Neuronal stem cell (in vitro differentiated cells): ENCODE data around the gene PUDP.

Source experiments
- DNase-seq: peaks from one replicate; pipeline ENCODE4 v3.0.0-alpha.2; 2013; ENCODE audit warnings: low spot score
- H2AFZ ChIP-seq: one replicate; pipeline ENCODE4 v1.6.1; 2013; ENCODE audit warnings: mild to moderate bottlenecking, low read length, inconsistent platforms
- H2AK5ac ChIP-seq: 2 replicates; pipeline ENCODE4 v1.6.1; 2013; ENCODE audit warnings: low read depth, mild to moderate bottlenecking, inconsistent platforms, low read length, moderate library complexity, mixed read lengths
- H2BK120ac ChIP-seq: 2 replicates; pipeline ENCODE4 v1.6.1; 2013; ENCODE audit warnings: low read depth, mild to moderate bottlenecking, inconsistent platforms, low read length, moderate library complexity, mixed read lengths
- H2BK12ac ChIP-seq: one replicate; pipeline ENCODE4 v1.6.1; 2013; ENCODE audit warnings: low read length, inconsistent platforms
- H2BK15ac ChIP-seq: 2 replicates; pipeline ENCODE4 v1.6.1; 2013; ENCODE audit warnings: mild to moderate bottlenecking, low read length, inconsistent platforms, mixed read lengths
- H2BK5ac ChIP-seq: one replicate; pipeline ENCODE4 v1.6.1; 2013; ENCODE audit warnings: inconsistent platforms, mild to moderate bottlenecking, low read length, moderate library complexity
- H3K14ac ChIP-seq: one replicate; pipeline ENCODE4 v1.6.1; 2013; ENCODE audit warnings: low read length, inconsistent platforms
- H3K18ac ChIP-seq: 2 replicates; pipeline ENCODE4 v1.6.1; 2013; ENCODE audit warnings: low read length, inconsistent platforms
- H3K23ac ChIP-seq: 2 replicates; pipeline ENCODE4 v1.6.1; 2013; ENCODE audit warnings: low read depth, mild to moderate bottlenecking, mixed read lengths, low read length, inconsistent platforms; ENCODE audit not compliant: poor library complexity
- H3K27ac ChIP-seq: replicated peaks from 3 replicates; pipeline ENCODE4 v1.5.1; 2013; ENCODE audit warnings: low read length, inconsistent platforms
- H3K27me3 ChIP-seq, 3 experiments: 2 replicates each; pipeline ENCODE4 v1.6.1; 2013; ENCODE audit warnings: low read length in 3 of 3, mild to moderate bottlenecking in 2 of 3, inconsistent platforms in 1 of 3, low read depth in 1 of 3, mixed read lengths in 1 of 3, moderate library complexity in 1 of 3; ENCODE audit not compliant: control insufficient read depth in 3 of 3, insufficient read depth in 3 of 3
- H3K36me3 ChIP-seq, 2 donors: replicated peaks in 1 of 2; 2 replicates each; pipeline ENCODE4 v1.6.1; 2013; ENCODE audit warnings: low read length in 2 of 2; ENCODE audit not compliant: control insufficient read depth in 2 of 2, insufficient read depth in 2 of 2
- H3K4ac ChIP-seq: 2 replicates; pipeline ENCODE4 v1.6.1; 2013; ENCODE audit warnings: inconsistent platforms, mild to moderate bottlenecking, low read length, moderate library complexity
- H3K4me1 ChIP-seq, 2 donors: 1 replicate in 1 of 2; 2 replicates in 1 of 2; pipeline ENCODE4 v1.6.1; 2013; ENCODE audit warnings: low read length in 2 of 2, low read depth in 1 of 2; ENCODE audit not compliant: control insufficient read depth in 2 of 2, insufficient read depth in 1 of 2
- H3K4me2 ChIP-seq: one replicate; pipeline ENCODE4 v1.6.1; 2013; ENCODE audit warnings: mild to moderate bottlenecking, low read length, inconsistent platforms; ENCODE audit not compliant: insufficient read depth, poor library complexity, severe bottlenecking
- H3K4me3 ChIP-seq, 2 donors: 2 replicates each; pipeline ENCODE4 v1.5.1; 2013; ENCODE audit warnings: low read length in 2 of 2, mild to moderate bottlenecking in 2 of 2, inconsistent platforms in 1 of 2, moderate library complexity in 1 of 2
- H3K79me1 ChIP-seq: one replicate; pipeline ENCODE4 v1.6.1; 2013; ENCODE audit warnings: low read depth, mild to moderate bottlenecking, inconsistent platforms, low read length, moderate library complexity
- H3K9ac ChIP-seq: one replicate; pipeline ENCODE4 v1.6.1; 2013; ENCODE audit warnings: mild to moderate bottlenecking, low read depth, low read length, inconsistent platforms; ENCODE audit not compliant: poor library complexity
- H3K9me3 ChIP-seq, 2 donors: replicated peaks in 1 of 2; 2 replicates each; pipeline versions ENCODE3 to v1.6.1; 2013; ENCODE audit warnings: low read length in 2 of 2, mild to moderate bottlenecking in 2 of 2, inconsistent platforms in 1 of 2, low read depth in 1 of 2, mixed read lengths in 1 of 2, moderate library complexity in 1 of 2; ENCODE audit not compliant: control insufficient read depth in 2 of 2, insufficient read depth in 1 of 2
- H4K8ac ChIP-seq: one replicate; pipeline ENCODE4 v1.6.1; 2013; ENCODE audit warnings: low read depth, mild to moderate bottlenecking, inconsistent platforms, low read length, moderate library complexity
- H4K91ac ChIP-seq: one replicate; pipeline ENCODE4 v1.6.1; 2013; ENCODE audit warnings: low read length, low read depth, mild to moderate bottlenecking, inconsistent platforms; ENCODE audit not compliant: poor library complexity
- WGBS, 2 donors: extraction: QIAGEN DNeasy Blood & Tissue Kit; methylation state at CpG; one replicate each; pipeline ENCODE4 v1.1.7; 2013; ENCODE audit warnings: missing lambda C conversion rate in 2 of 2, mixed read lengths in 1 of 2; ENCODE audit not compliant: insufficient read length in 2 of 2, insufficient replicate concordance in 1 of 2; ENCODE audit errors: extremely low coverage in 2 of 2; 5-methylcytosine and 5-hydroxymethylcytosine counted together

The PUDP gene

GRCh38 chrX:7164174-7164573, 16.2 kb upstream of the PUDP start:
- H2BK15ac ChIP-seq: no peak overlapping the region
- DNase-seq: no peak
- no CpG with 5 or more reads among the region's 3 CpGs for WGBS, 2 donors
- no peak overlapping the region for H3K4ac ChIP-seq
- H3K27me3 ChIP-seq: no peaks in the 10 kb centered on the region
- no peak overlapping the region for H3K4me3 ChIP-seq
- no peak overlapping the region for H2BK120ac ChIP-seq
- H3K27ac ChIP-seq: no peak overlapping the region
- H3K9me3 ChIP-seq: no peaks in the 10 kb centered on the region
- H3K18ac ChIP-seq: no peak overlapping the region
- H3K36me3 ChIP-seq: no peaks in the 10 kb centered on the region
- no peak overlapping the region for H4K91ac ChIP-seq
- H2AFZ ChIP-seq: no peak overlapping the region
- no peak overlapping the region for H3K14ac ChIP-seq
- H3K23ac ChIP-seq: no peak overlapping the region
- H2BK5ac ChIP-seq: no peak overlapping the region
- no peaks in the 10 kb centered on the region for H3K79me1 ChIP-seq
- H3K4me2 ChIP-seq: no peak overlapping the region
- no peak overlapping the region for H3K9ac ChIP-seq
- H3K4me1 ChIP-seq: peaks cover 0 to 4% of the 10 kb centered on the region in 2 donors
- H2BK12ac ChIP-seq: no peak overlapping the region
- H4K8ac ChIP-seq: no peak overlapping the region
- no peak overlapping the region for H2AK5ac ChIP-seq

- H2AFZ ChIP-seq: no peak overlapping the region
- H3K4ac ChIP-seq: no peak overlapping the region
- no peak overlapping the region for H3K9ac ChIP-seq
- no peaks in the 10 kb centered on the region for H3K9me3 ChIP-seq
- no peak overlapping the region for H2BK120ac ChIP-seq
- H3K14ac ChIP-seq: no peak overlapping the region
- DNase-seq: no peak
- H3K23ac ChIP-seq: no peak overlapping the region
- H4K91ac ChIP-seq: no peak overlapping the region
- no peak overlapping the region for H2BK15ac ChIP-seq
- H2BK12ac ChIP-seq: no peak overlapping the region
- H2AK5ac ChIP-seq: no peak overlapping the region
- H4K8ac ChIP-seq: no peak overlapping the region
- H3K4me3 ChIP-seq: no peak overlapping the region
- H3K18ac ChIP-seq: no peak overlapping the region
- H3K27ac ChIP-seq: no peak overlapping the region
- no peaks in the 10 kb centered on the region for H3K27me3 ChIP-seq
- WGBS, 2 donors: no CpG with 5 or more reads among the region's 1 CpG
- no peak overlapping the region for H2BK5ac ChIP-seq
- no peaks in the 10 kb centered on the region for H3K79me1 ChIP-seq
- H3K4me1 ChIP-seq: peaks cover 2 to 6% of the 10 kb centered on the region in 2 donors
- H3K4me2 ChIP-seq: no peak overlapping the region
- H3K36me3 ChIP-seq: no peaks in the 10 kb centered on the region
Observed at GRCh38 chrX:7163146-7163677, 15.3 kb upstream of the PUDP start.

GRCh38 chrX:7159149-7159861, 11.4 kb upstream of the PUDP start:
- no peak overlapping the region for H3K27ac ChIP-seq
- H3K18ac ChIP-seq: no peak overlapping the region
- no peaks in the 10 kb centered on the region for H3K27me3 ChIP-seq
- H2AFZ ChIP-seq: no peak overlapping the region
- H3K23ac ChIP-seq: no peak overlapping the region
- no peak overlapping the region for H2BK5ac ChIP-seq
- no peak overlapping the region for H3K9ac ChIP-seq
- no peak overlapping the region for H3K4me3 ChIP-seq
- H3K4ac ChIP-seq: no peak overlapping the region
- no peak overlapping the region for H2BK15ac ChIP-seq
- no peak overlapping the region for H4K8ac ChIP-seq
- no peaks in the 10 kb centered on the region for H3K9me3 ChIP-seq
- no peak overlapping the region for H4K91ac ChIP-seq
- H3K14ac ChIP-seq: no peak overlapping the region
- WGBS, 2 donors: no CpG with 5 or more reads among the region's 7 CpGs
- H3K4me1 ChIP-seq: peaks cover 3 to 6% of the 10 kb centered on the region in 2 donors
- no peaks in the 10 kb centered on the region for H3K36me3 ChIP-seq
- H2BK12ac ChIP-seq: no peak overlapping the region
- no peaks in the 10 kb centered on the region for H3K79me1 ChIP-seq
- H2BK120ac ChIP-seq: no peak overlapping the region
- no peak for DNase-seq
- no peak overlapping the region for H2AK5ac ChIP-seq
- H3K4me2 ChIP-seq: no peak overlapping the region

GRCh38 chrX:7158468-7158990, 10.6 kb upstream of the PUDP start:
- no peaks in the 10 kb centered on the region for H3K79me1 ChIP-seq
- H2BK5ac ChIP-seq: no peak overlapping the region
- H3K4me1 ChIP-seq: peaks cover 4 to 13% of the 10 kb centered on the region in 2 donors
- no peak overlapping the region for H3K9ac ChIP-seq
- no peak overlapping the region for H3K4ac ChIP-seq
- H2AFZ ChIP-seq: peak overlapping the region; percentile 55
- H3K36me3 ChIP-seq: no peaks in the 10 kb centered on the region
- no peak overlapping the region for H2BK15ac ChIP-seq
- no peak overlapping the region for H2AK5ac ChIP-seq
- no peak overlapping the region for H3K18ac ChIP-seq
- no CpG with 5 or more reads among the region's 5 CpGs for WGBS, 2 donors
- no peaks in the 10 kb centered on the region for H3K9me3 ChIP-seq
- no peak overlapping the region for H3K14ac ChIP-seq
- no peak overlapping the region for H3K4me2 ChIP-seq
- no peak overlapping the region for H2BK120ac ChIP-seq
- no peak overlapping the region for H3K4me3 ChIP-seq
- no peak for DNase-seq
- no peak overlapping the region for H3K23ac ChIP-seq
- H2BK12ac ChIP-seq: no peak overlapping the region
- H3K27ac ChIP-seq: no peak overlapping the region
- H4K8ac ChIP-seq: no peak overlapping the region
- H3K27me3 ChIP-seq: no peaks in the 10 kb centered on the region
- H4K91ac ChIP-seq: no peak overlapping the region
